Smooth muscle cell (in vitro differentiated cells): Measurements from ENCODE around the gene C4BPA. TPM values are rescaled to one million over a fixed set of nuclear protein-coding genes. Genes with fewer than 3 reads are reported as not detected.

Source experiments
- DNase-seq: peaks from one replicate; lab custom pipeline; 2025; ENCODE audit not compliant: unreplicated experiment; lab: John Stamatoyannopoulos, UW
- H2AFZ ChIP-seq: fragments of 200-600 bp; sonication (generic); 2 replicates; pipeline ENCODE4 v1.6.0; 2016; ENCODE audit warnings: antibody characterized with exemption, low read depth, mild to moderate bottlenecking
- H3F3A ChIP-seq: fragments of 200-600 bp; sonication (generic); 2 replicates; pipeline ENCODE4 v1.6.0; 2017; ENCODE audit warnings: antibody characterized with exemption, low read depth
- H3K27ac ChIP-seq: fragments of 200-600 bp; sonication (generic); 2 replicates; pipeline ENCODE4 v1.5.1; 2016; ENCODE audit warnings: low read depth, mild to moderate bottlenecking
- H3K27me3 ChIP-seq: fragments of 200-600 bp; sonication (generic); 2 replicates; pipeline ENCODE4 v1.6.1; 2016; ENCODE audit warnings: low read depth, mild to moderate bottlenecking
- H3K36me3 ChIP-seq: fragments of 200-600 bp; sonication (generic); 2 replicates; pipeline ENCODE4 v1.5.1; 2016; ENCODE audit warnings: low read depth
- H3K4me1 ChIP-seq: fragments of 200-600 bp; sonication (generic); 2 replicates; pipeline ENCODE4 v1.5.1; 2016; ENCODE audit warnings: low read depth
- H3K4me2 ChIP-seq: fragments of 200-600 bp; sonication (generic); 2 replicates; pipeline ENCODE4 v1.6.0; 2016; ENCODE audit warnings: mild to moderate bottlenecking
- H3K4me3 ChIP-seq: fragments of 200-600 bp; sonication (generic); 2 replicates; pipeline ENCODE4 v1.5.1; 2016; ENCODE audit warnings: mild to moderate bottlenecking
- H3K79me2 ChIP-seq: fragments of 200-600 bp; sonication (generic); 2 replicates; pipeline ENCODE4 v1.6.0; 2016; ENCODE audit warnings: low read depth, mild to moderate bottlenecking
- H3K9ac ChIP-seq: fragments of 200-600 bp; sonication (generic); 2 replicates; pipeline ENCODE4 v1.6.0; 2016; ENCODE audit warnings: low read depth
- H3K9me3 ChIP-seq: fragments of 200-600 bp; sonication (generic); replicated peaks from 2 replicates; pipeline ENCODE4 v1.5.1; 2016; ENCODE audit warnings: low read depth
- H4K20me1 ChIP-seq: fragments of 200-600 bp; sonication (generic); 2 replicates; pipeline ENCODE4 v1.6.0; 2016; ENCODE audit warnings: low read depth
- WGBS: methylation state at CpG from one replicate; pipeline ENCODE4 v1.1.7; 2016; ENCODE audit warnings: low lambda C conversion rate; 5-methylcytosine and 5-hydroxymethylcytosine counted together
- polyA plus RNA-seq: library from polyadenylated mRNA; unstranded; fragments of >200 nt; fragmentation: Nextera tagmentation; extraction: Ambion mirVana; gene quantifications from 2 replicates; pipeline ENCODE4 v1.2.1, GENCODE V29; 2016
- total RNA-seq: library from RNA; depleted of rRNA; stranded (reverse); fragments of >200 nt; gene quantifications from 2 replicates; pipeline ENCODE4 v1.2.3, GENCODE V29; 2014
- TF ChIP-seq, protein P1 (sequence below): fragments of 200-600 bp; sonication (generic); IDR thresholded peaks from 2 replicates; pipeline ENCODE4 v1.5.1; 2017; ENCODE audit warnings: borderline replicate concordance, mild to moderate bottlenecking, antibody characterized with exemption; ENCODE audit not compliant: insufficient read depth, poor library complexity, severe bottlenecking

C4BPA gene
- total and polyA plus RNA-seq, 2 experiments from 2014 or later: not detected

DNA sequence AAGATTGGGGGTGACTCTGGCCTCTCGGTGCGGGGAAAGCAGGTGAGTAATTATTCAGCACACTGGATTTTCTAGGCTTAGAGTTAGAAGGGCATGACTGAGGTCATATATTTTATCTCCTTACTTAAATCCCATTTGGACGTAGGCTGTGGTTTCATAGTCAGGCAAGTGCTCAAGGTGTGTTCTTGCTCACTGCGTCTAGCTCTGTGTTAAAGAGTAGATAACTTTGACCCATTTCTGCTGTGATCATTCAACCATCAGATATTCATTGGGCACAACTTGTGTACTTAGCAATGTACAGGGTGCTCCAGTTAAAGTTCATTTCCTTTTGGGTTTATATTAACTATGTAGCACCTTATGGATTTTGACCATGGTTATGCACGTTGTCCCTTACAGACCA is 36.4 kb upstream of the C4BPA start:
- no peaks in the 10 kb centered on the region for H3K79me2 ChIP-seq
- no peaks in the 10 kb centered on the region for H3K9me3 ChIP-seq
- peaks cover 6% of the 10 kb centered on the region for H3K36me3 ChIP-seq
- no peak overlapping the region for H2AFZ ChIP-seq
- no peaks in the 10 kb centered on the region for H3K27me3 ChIP-seq
- no peak overlapping the region for H3K27ac ChIP-seq
- H3K9ac ChIP-seq: no peak overlapping the region
- TF ChIP-seq, protein P1, sequence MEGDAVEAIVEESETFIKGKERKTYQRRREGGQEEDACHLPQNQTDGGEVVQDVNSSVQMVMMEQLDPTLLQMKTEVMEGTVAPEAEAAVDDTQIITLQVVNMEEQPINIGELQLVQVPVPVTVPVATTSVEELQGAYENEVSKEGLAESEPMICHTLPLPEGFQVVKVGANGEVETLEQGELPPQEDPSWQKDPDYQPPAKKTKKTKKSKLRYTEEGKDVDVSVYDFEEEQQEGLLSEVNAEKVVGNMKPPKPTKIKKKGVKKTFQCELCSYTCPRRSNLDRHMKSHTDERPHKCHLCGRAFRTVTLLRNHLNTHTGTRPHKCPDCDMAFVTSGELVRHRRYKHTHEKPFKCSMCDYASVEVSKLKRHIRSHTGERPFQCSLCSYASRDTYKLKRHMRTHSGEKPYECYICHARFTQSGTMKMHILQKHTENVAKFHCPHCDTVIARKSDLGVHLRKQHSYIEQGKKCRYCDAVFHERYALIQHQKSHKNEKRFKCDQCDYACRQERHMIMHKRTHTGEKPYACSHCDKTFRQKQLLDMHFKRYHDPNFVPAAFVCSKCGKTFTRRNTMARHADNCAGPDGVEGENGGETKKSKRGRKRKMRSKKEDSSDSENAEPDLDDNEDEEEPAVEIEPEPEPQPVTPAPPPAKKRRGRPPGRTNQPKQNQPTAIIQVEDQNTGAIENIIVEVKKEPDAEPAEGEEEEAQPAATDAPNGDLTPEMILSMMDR: no peak
- WGBS: 95% methylated on average over 5 of the region's 5 CpGs
- DNase-seq: no peak
- no peak overlapping the region for H3K4me2 ChIP-seq
- no peaks in the 10 kb centered on the region for H3K4me1 ChIP-seq
- H3F3A ChIP-seq: no peaks in the 10 kb centered on the region
- H3K4me3 ChIP-seq: no peak overlapping the region
- no peaks in the 10 kb centered on the region for H4K20me1 ChIP-seq

DNA sequence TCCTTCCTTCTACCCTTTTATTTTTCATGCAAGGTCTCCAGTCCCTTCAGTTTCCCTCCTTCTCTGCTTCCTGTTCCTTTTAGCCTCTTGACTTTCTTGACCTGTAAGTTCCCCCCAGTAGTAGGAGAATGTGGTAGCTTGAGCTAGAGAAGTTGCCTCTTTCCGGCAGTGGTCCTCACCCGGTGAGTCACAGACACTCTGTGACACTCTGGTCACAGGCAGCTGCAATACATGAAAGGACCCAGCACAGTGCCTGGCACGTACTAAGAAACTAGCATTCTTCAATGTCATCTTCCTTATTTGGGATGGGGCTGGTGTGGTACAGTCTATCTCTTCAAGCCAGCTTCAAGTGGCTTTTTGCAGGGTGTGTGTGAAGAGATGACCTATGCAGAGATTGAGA is 35.0 kb upstream of the C4BPA start:
- no peak overlapping the region for H3K4me2 ChIP-seq
- H3K79me2 ChIP-seq: no peaks in the 10 kb centered on the region
- WGBS: 87% methylated on average over 3 of the region's 3 CpGs
- no peaks in the 10 kb centered on the region for H3F3A ChIP-seq
- H3K9ac ChIP-seq: no peak overlapping the region
- peaks cover 6% of the 10 kb centered on the region for H3K36me3 ChIP-seq
- DNase-seq: no peak
- H3K27ac ChIP-seq: no peak overlapping the region
- no peaks in the 10 kb centered on the region for H3K27me3 ChIP-seq
- H3K4me3 ChIP-seq: no peak overlapping the region
- no peak overlapping the region for H2AFZ ChIP-seq
- no peaks in the 10 kb centered on the region for H3K9me3 ChIP-seq
- H4K20me1 ChIP-seq: no peaks in the 10 kb centered on the region
- H3K4me1 ChIP-seq: no peaks in the 10 kb centered on the region
- TF ChIP-seq, protein P1: no peak

DNA sequence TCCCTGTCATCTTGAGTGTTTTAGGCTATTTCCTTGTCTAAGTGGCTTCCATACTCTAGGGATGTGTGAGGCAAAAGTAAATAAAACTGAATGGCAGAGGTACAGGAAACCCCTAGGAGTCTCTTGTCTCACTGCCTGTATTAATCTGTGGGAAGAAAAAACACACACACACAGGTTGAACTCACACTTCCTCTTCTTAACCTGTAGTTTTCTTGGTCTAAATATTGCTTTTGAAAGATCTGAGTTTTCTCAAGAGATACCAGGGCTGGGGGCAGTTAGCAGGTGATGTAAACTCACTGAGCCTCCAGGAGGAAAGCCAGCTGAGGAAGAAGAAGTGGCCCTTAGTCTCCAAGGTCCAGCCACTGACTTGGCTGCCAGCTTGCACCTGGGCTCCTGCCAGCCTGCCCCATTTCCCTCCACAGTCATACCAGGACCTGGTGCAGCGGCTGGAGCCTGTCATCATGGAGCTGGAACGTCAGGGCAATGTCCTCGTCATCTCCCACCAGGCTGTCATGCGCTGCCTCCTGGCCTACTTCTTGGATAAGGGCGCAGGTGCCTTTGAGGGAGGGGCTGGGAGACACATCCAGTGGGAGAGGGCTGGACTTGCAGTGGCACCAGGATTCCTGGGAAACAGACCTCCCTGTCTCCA is 34.1 kb upstream of the C4BPA start:
- 99% methylated on average over 5 of the region's 5 CpGs for WGBS
- TF ChIP-seq, protein P1: no peak
- no peak overlapping the region for H3K9ac ChIP-seq
- H3K27me3 ChIP-seq: no peaks in the 10 kb centered on the region
- no peaks in the 10 kb centered on the region for H3K9me3 ChIP-seq
- DNase-seq: no peak
- H3F3A ChIP-seq: no peaks in the 10 kb centered on the region
- H3K27ac ChIP-seq: no peak overlapping the region
- H3K36me3 ChIP-seq: peaks cover 6% of the 10 kb centered on the region
- no peak overlapping the region for H3K4me2 ChIP-seq
- H3K4me3 ChIP-seq: no peak overlapping the region
- no peaks in the 10 kb centered on the region for H3K79me2 ChIP-seq
- no peaks in the 10 kb centered on the region for H3K4me1 ChIP-seq
- H2AFZ ChIP-seq: no peak overlapping the region
- H4K20me1 ChIP-seq: no peaks in the 10 kb centered on the region

DNA sequence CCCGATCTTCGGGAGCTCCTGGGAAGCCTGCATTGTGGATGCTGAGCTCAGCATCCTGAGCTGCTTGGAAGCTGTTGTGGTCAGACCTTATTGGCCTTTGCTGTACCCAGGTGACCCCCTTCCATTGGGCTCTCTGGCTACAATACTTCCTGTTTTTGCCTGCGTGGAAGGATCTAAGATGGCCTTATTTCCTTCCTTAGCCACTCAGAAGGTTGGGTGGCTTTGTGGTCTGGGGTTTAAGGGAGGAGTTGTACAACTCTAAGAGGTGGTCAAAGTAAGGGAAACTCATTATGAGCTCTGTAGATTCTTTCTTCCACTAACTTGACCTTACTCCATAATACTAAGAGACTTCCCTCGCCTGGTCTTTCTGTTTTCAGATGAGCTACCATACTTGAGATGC is 33.2 kb upstream of the C4BPA start:
- H3K4me2 ChIP-seq: no peak overlapping the region
- no peaks in the 10 kb centered on the region for H3K79me2 ChIP-seq
- TF ChIP-seq, protein P1: no peak
- no peak overlapping the region for H3K9ac ChIP-seq
- H3K4me3 ChIP-seq: no peak overlapping the region
- WGBS: 94% methylated on average over 4 of the region's 4 CpGs
- H3K27me3 ChIP-seq: no peaks in the 10 kb centered on the region
- no peaks in the 10 kb centered on the region for H3F3A ChIP-seq
- H4K20me1 ChIP-seq: no peaks in the 10 kb centered on the region
- H3K9me3 ChIP-seq: no peaks in the 10 kb centered on the region
- H2AFZ ChIP-seq: no peak overlapping the region
- no peak for DNase-seq
- H3K4me1 ChIP-seq: no peaks in the 10 kb centered on the region
- peaks cover 6% of the 10 kb centered on the region for H3K36me3 ChIP-seq
- H3K27ac ChIP-seq: no peak overlapping the region
